CD4-positive, alpha-beta T cell (primary cell): ENCODE data around the gene MT4. TPM values are rescaled to one million over a fixed set of nuclear protein-coding genes. Genes with fewer than 3 reads are reported as not detected.
A peak's percentile ranks its signal among the peaks of the same experiment; 100 is the strongest.

ENCODE experiments used
- ATAC-seq: fragments of 200-7000 bp; cut with Tn5 transposase; one replicate; pipeline ENCODE4 v1.10.0; 2022; ENCODE audit warnings: mild to moderate bottlenecking; ENCODE audit not compliant: poor library complexity
- CTCF ChIA-PET: fragments of 350-600 bp; sonication (Branson Sonifier 250); formaldehyde crosslinking; loops from one replicate; lab custom pipeline; 2021; ENCODE audit warnings: antibody characterized with exemption, inconsistent platforms; lab: Charles Lee
- POLR2A ChIA-PET: fragments of 350-600 bp; sonication (Branson Sonifier 250); formaldehyde crosslinking; loops from one replicate; lab custom pipeline; 2021; ENCODE audit warnings: antibody characterized with exemption, inconsistent platforms; lab: Charles Lee
- DNase-seq, 14 experiments: peaks; one replicate each; pipeline ENCODE4 v3.0.0-alpha.2; 2013 to 2020; ENCODE audit warnings: mixed read lengths in 2 of 14
- H3K27ac ChIP-seq, 2 donors: one replicate each; pipeline versions ENCODE4 v1.5.1 to v1.7.0; 2013; ENCODE audit warnings: low read length in 2 of 2, low read depth in 1 of 2, mild to moderate bottlenecking in 1 of 2
- H3K27me3 ChIP-seq, 2 experiments: 1 replicate in 1 of 2; 2 replicates in 1 of 2; pipeline versions ENCODE4 v1.6.1 to v1.7.0; 2013; ENCODE audit warnings: low read length in 2 of 2, control low read depth in 1 of 2, mild to moderate bottlenecking in 1 of 2, moderate library complexity in 1 of 2; ENCODE audit not compliant: insufficient read depth in 2 of 2, control insufficient read depth in 1 of 2
- H3K36me3 ChIP-seq: one replicate; pipeline ENCODE4 v1.6.1; 2013; ENCODE audit warnings: low read length, control low read depth; ENCODE audit not compliant: insufficient read depth
- H3K4me1 ChIP-seq: one replicate; pipeline ENCODE4 v1.6.1; 2013; ENCODE audit warnings: low read length, control low read depth; ENCODE audit not compliant: insufficient read depth
- H3K4me3 ChIP-seq: one replicate; pipeline ENCODE4 v1.5.1; 2013; ENCODE audit warnings: mild to moderate bottlenecking, low read length, moderate library complexity
- H3K9me3 ChIP-seq, 2 experiments: 1 replicate in 1 of 2; 2 replicates in 1 of 2; pipeline versions ENCODE4 v1.6.1 to v1.7.0; 2013; ENCODE audit warnings: low read length in 2 of 2, mild to moderate bottlenecking in 2 of 2, control low read depth in 1 of 2, moderate library complexity in 1 of 2; ENCODE audit not compliant: control insufficient read depth in 1 of 2, insufficient read depth in 1 of 2
- H3K27ac Mint-ChIP-seq: one replicate; pipeline ENCODE4 v1.8.0; 2020; ENCODE audit warnings: mixed read lengths
- H3K27me3 Mint-ChIP-seq: one replicate; pipeline ENCODE4 v1.8.0; 2021; ENCODE audit warnings: mixed read lengths
- H3K36me3 Mint-ChIP-seq: one replicate; pipeline ENCODE4 v1.8.0; 2021; ENCODE audit warnings: low read depth, mixed read lengths
- H3K4me1 Mint-ChIP-seq: one replicate; pipeline ENCODE4 v1.8.0; 2021; ENCODE audit warnings: low read depth, mixed read lengths
- H3K4me3 Mint-ChIP-seq: one replicate; pipeline ENCODE4 v1.8.0; 2020; ENCODE audit warnings: mild to moderate bottlenecking, mixed read lengths
- H3K9me3 Mint-ChIP-seq: one replicate; pipeline ENCODE4 v1.8.0; 2020; ENCODE audit warnings: mixed read lengths
- intact Hi-C, 2 experiments: fragments of 100-400 bp; cut with DNase I in 1 of 2; cut with micrococcal nuclease in 1 of 2; formaldehyde crosslinking; loops; one replicate each; pipeline versions ENCODE4 v1.15.1 to v1.9.0; 2023 to 2025; cut with DNase I, micrococcal nuclease
- total RNA-seq, 174 experiments: library from RNA in 2 of 174; stranded (reverse) in 2 of 174; gene quantifications; one replicate each; pipeline ENCODE4 v1.2.3 and lab custom pipeline; 2021 to 2026
- TF ChIP-seq, protein P1 (sequence below): fragments of 200-600 bp; IDR thresholded peaks from one replicate; pipeline ENCODE4 v1.8.0; 2022; ENCODE audit warnings: antibody characterized with exemption, mild to moderate bottlenecking

The MT4 gene
- total RNA-seq, 2 experiments from 2014 or later = not detected

GRCh38 chr16:56611281-56611833, 46.5 kb downstream of the MT4 start:
- peak overlapping the region; percentile 98 for H3K4me3 Mint-ChIP-seq
- intact Hi-C loops = no loop called here
- Histone ChIP-seq H3K36me3 (no peaks in the 10 kb centered on the region), H3K4me1 (peaks cover 50% of the 10 kb centered on the region), H3K4me3 (no peak overlapping the region), H3K27ac (peak overlapping the region; percentile 71 to 88), H3K27me3 (no peaks in the 10 kb centered on the region), H3K9me3 (no peaks in the 10 kb centered on the region)
- DNase-seq = no peak
- ATAC-seq = no peak
- no peaks in the 10 kb centered on the region for H3K36me3 Mint-ChIP-seq
- H3K4me1 Mint-ChIP-seq = peaks cover 51% of the 10 kb centered on the region
- ChIA-PET CTCF (interaction anchor here (1.3 kb wide), 1 partner anchor 91 kb away, joined by 3 read pairs; no protein-coding TSS in a partner anchor), POLR2A (interaction anchor here (0.9 to 3.7 kb wide), 7 partner anchors 11 to 92 kb away, joined by 3 to 26 read pairs (median 6); partner anchors contain the start of genes BBS2, MT1E, MT1F and MT1X)
- H3K27me3 Mint-ChIP-seq = peaks cover under 1% of the 10 kb centered on the region
- H3K27ac Mint-ChIP-seq = peak overlapping the region; percentile 96
- H3K9me3 Mint-ChIP-seq = no peaks in the 10 kb centered on the region
- TF ChIP-seq, protein P1, sequence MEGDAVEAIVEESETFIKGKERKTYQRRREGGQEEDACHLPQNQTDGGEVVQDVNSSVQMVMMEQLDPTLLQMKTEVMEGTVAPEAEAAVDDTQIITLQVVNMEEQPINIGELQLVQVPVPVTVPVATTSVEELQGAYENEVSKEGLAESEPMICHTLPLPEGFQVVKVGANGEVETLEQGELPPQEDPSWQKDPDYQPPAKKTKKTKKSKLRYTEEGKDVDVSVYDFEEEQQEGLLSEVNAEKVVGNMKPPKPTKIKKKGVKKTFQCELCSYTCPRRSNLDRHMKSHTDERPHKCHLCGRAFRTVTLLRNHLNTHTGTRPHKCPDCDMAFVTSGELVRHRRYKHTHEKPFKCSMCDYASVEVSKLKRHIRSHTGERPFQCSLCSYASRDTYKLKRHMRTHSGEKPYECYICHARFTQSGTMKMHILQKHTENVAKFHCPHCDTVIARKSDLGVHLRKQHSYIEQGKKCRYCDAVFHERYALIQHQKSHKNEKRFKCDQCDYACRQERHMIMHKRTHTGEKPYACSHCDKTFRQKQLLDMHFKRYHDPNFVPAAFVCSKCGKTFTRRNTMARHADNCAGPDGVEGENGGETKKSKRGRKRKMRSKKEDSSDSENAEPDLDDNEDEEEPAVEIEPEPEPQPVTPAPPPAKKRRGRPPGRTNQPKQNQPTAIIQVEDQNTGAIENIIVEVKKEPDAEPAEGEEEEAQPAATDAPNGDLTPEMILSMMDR = no peak

- ATAC-seq (no peak), DNase-seq (no peak)
- peaks cover 34% of the 10 kb centered on the region for H3K4me1 Mint-ChIP-seq
- Histone ChIP-seq H3K36me3 (no peaks in the 10 kb centered on the region), H3K4me3 (no peak overlapping the region), H3K9me3 (no peaks in the 10 kb centered on the region), H3K4me1 (peaks cover 44% of the 10 kb centered on the region), H3K27me3 (peaks cover 7 to 8% of the 10 kb centered on the region in 2 experiments), H3K27ac (no peak overlapping the region)
- intact Hi-C loops = no loop called here
- H3K27ac Mint-ChIP-seq = no peak overlapping the region
- H3K36me3 Mint-ChIP-seq = no peaks in the 10 kb centered on the region
- no peaks in the 10 kb centered on the region for H3K9me3 Mint-ChIP-seq
- ChIA-PET POLR2A (interaction anchor here (1.0 kb wide), 1 partner anchor 12 kb away, joined by 3 read pairs; the partner anchor contains the start of gene MT1E), CTCF (no interaction called here)
- TF ChIP-seq, protein P1 = no peak
- H3K4me3 Mint-ChIP-seq = no peak overlapping the region
- peaks cover 9% of the 10 kb centered on the region for H3K27me3 Mint-ChIP-seq
Measured at GRCh38 chr16:56613706-56614105, 48.8 kb downstream of the MT4 start.

DNA sequence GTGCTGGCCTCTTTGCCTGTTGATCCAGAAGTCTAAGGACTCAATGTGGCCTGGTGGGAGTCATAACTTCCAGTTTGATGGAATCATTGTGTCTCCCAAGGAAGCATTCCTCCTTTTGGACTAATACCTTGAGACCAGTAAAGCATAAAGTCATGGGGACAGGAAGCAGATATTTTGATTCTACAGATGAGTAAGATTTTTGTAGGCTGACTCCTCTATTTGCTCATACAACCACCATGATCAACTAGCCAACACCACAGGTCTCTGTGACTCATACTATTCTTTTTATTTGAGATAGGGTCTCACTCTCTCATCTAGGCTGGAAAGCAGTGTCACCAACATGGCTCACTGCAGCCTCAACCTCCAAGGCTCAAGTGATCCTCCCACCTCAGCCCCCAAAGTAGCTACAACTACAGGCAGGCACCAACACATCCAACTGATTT, 49.7 kb downstream of the MT4 start:
- Histone ChIP-seq H3K27me3 (peaks cover 7 to 8% of the 10 kb centered on the region in 2 experiments), H3K27ac (no peak overlapping the region), H3K4me3 (no peak overlapping the region), H3K4me1 (peaks cover 35% of the 10 kb centered on the region), H3K9me3 (no peaks in the 10 kb centered on the region), H3K36me3 (no peaks in the 10 kb centered on the region)
- peaks cover 26% of the 10 kb centered on the region for H3K4me1 Mint-ChIP-seq
- H3K27ac Mint-ChIP-seq = no peak overlapping the region
- ChIA-PET CTCF (no interaction called here), POLR2A (no interaction called here)
- peaks cover 13% of the 10 kb centered on the region for H3K27me3 Mint-ChIP-seq
- DNase-seq (no peak), ATAC-seq (no peak)
- TF ChIP-seq, protein P1 = no peak
- no peak overlapping the region for H3K4me3 Mint-ChIP-seq
- H3K36me3 Mint-ChIP-seq = no peaks in the 10 kb centered on the region
- intact Hi-C loops = no loop called here
- H3K9me3 Mint-ChIP-seq = no peaks in the 10 kb centered on the region
